T47D (cell line): Measurements from ENCODE around the gene ASAP2.

Source experiments
- DNase-seq, 2 experiments: peaks; one replicate each; pipeline versions ENCODE4 v3.0.0 to v3.0.0-alpha.2; 2011 to 2012; ENCODE audit warnings: low read depth in 1 of 2, low spot score in 1 of 2
- JUND ChIP-seq: IDR thresholded peaks from 2 replicates; pipeline ENCODE4 v1.6.1; 2012; ENCODE audit warnings: low read depth
- in situ Hi-C: cut with HindIII; loops from 2 replicates; pipeline ENCODE4 v1.10.0; 2016; ENCODE audit warnings: low sequenced_read_pairs, low pct_unique_long_range_greater_than_20kb

Gene ASAP2

GRCh38 chr2:9205963-9206948 lies at the start of gene ASAP2:
Gene ASAP2 (plus strand): TSS chr2:9206812. CDS start chr2:9207105, 293 bp downstream.
- in situ Hi-C loops: no loop called here
- peak; percentile 67 to 78 for DNase-seq
- TF ChIP-seq JUND: no peak

- no peak for TF ChIP-seq JUND
- DNase-seq: no peak
- in situ Hi-C loops: no loop called here
Observed at GRCh38 chr2:9158786-9159779, 47.5 kb upstream of the ASAP2 start.

- no peak for DNase-seq
- in situ Hi-C loops: no loop called here
- no peak for TF ChIP-seq JUND
Observed at GRCh38 chr2:9160732-9161131, 45.9 kb upstream of the ASAP2 start.

GRCh38 chr2:9162841-9163240 lies 43.8 kb upstream of the ASAP2 start:
- in situ Hi-C loops: no loop called here
- no peak for TF ChIP-seq JUND
- DNase-seq: no peak

- in situ Hi-C loops: no loop called here
- TF ChIP-seq JUND: no peak
- peak in 1 of 2 experiments; percentile 27 for DNase-seq
Observed at GRCh38 chr2:9163306-9164111, 43.1 kb upstream of the ASAP2 start.

- in situ Hi-C loops: no loop called here
- no peak for TF ChIP-seq JUND
- no peak for DNase-seq
Observed at GRCh38 chr2:9164112-9164608, 42.5 kb upstream of the ASAP2 start.

GRCh38 chr2:9165625-9166024 lies 41.0 kb upstream of the ASAP2 start:
- TF ChIP-seq JUND: no peak
- in situ Hi-C loops: no loop called here
- no peak for DNase-seq

- DNase-seq: no peak
- TF ChIP-seq JUND: no peak
- in situ Hi-C loops: no loop called here
Observed at GRCh38 chr2:9166579-9167377, 39.8 kb upstream of the ASAP2 start.

- in situ Hi-C loops: no loop called here
- no peak for TF ChIP-seq JUND
- DNase-seq: peak in 1 of 2 experiments; percentile 52
Observed at GRCh38 chr2:9167718-9168657, 38.6 kb upstream of the ASAP2 start.

GRCh38 chr2:9168821-9169221 lies 37.8 kb upstream of the ASAP2 start:
- in situ Hi-C loops: no loop called here
- no peak for DNase-seq
- no peak for TF ChIP-seq JUND
